GM19372 (cell line): ENCODE data around the gene ALX4.

ENCODE experiments used
- ATAC-seq: cut with Tn5 transposase; IDR thresholded peaks from one replicate; pipeline ENCODE4 v1.9.1; 2021; ENCODE audit warnings: mild to moderate bottlenecking, low read depth, moderate library complexity; ENCODE audit not compliant: unreplicated experiment

The ALX4 gene

GRCh38 chr11:44335919-44336318 is 26.0 kb upstream of the ALX4 start:
- ATAC-seq = no peak

GRCh38 chr11:44335052-44335760 is 25.3 kb upstream of the ALX4 start:
- ATAC-seq = no peak

GRCh38 chr11:44334356-44335004 is 24.5 kb upstream of the ALX4 start:
- ATAC-seq = no peak

GRCh38 chr11:44333271-44334218 is 23.6 kb upstream of the ALX4 start:
- no peak for ATAC-seq

GRCh38 chr11:44332665-44333064 is 22.7 kb upstream of the ALX4 start:
- ATAC-seq = no peak

GRCh38 chr11:44329472-44330230 is 19.7 kb upstream of the ALX4 start:
- no peak for ATAC-seq

GRCh38 chr11:44328138-44328660 is 18.3 kb upstream of the ALX4 start:
- ATAC-seq = no peak

- ATAC-seq = no peak
Observed at GRCh38 chr11:44327730-44328129, 17.8 kb upstream of the ALX4 start.

GRCh38 chr11:44326615-44327475 is 16.9 kb upstream of the ALX4 start:
- ATAC-seq = no peak

- ATAC-seq = no peak
Observed at GRCh38 chr11:44325698-44326097, 15.8 kb upstream of the ALX4 start.

- no peak for ATAC-seq
Observed at GRCh38 chr11:44324749-44325525, 15.0 kb upstream of the ALX4 start.

GRCh38 chr11:44324222-44324621 is 14.3 kb upstream of the ALX4 start:
- no peak for ATAC-seq

GRCh38 chr11:44322243-44322642 is 12.3 kb upstream of the ALX4 start:
- no peak for ATAC-seq

GRCh38 chr11:44321059-44321458 is 11.1 kb upstream of the ALX4 start:
- ATAC-seq = no peak

GRCh38 chr11:44320289-44320973 is 10.5 kb upstream of the ALX4 start:
- no peak for ATAC-seq

- ATAC-seq = no peak
Observed at GRCh38 chr11:44319552-44320288, 9.8 kb upstream of the ALX4 start.

- ATAC-seq = no peak
Observed at GRCh38 chr11:44319170-44319551, 9.2 kb upstream of the ALX4 start.
